Fibroblast of the aortic adventitia (primary cell): ENCODE measurements around the gene RHOT1. TPM values are rescaled to one million over a fixed set of nuclear protein-coding genes. Genes with fewer than 3 reads are reported as not detected.
"Not testable (repeated sequence)": the region's sequence is repeated elsewhere in the genome, so short reads cannot be mapped to it uniquely, and the experiment has no call there.

Experiments
- DNase-seq: peaks from one replicate; pipeline ENCODE4 v3.0.0-alpha.2; 2010; ENCODE audit warnings: low read depth
- H3K4me3 ChIP-seq: 2 replicates; pipeline ENCODE4 v1.5.1; 2011; ENCODE audit warnings: low read depth, mild to moderate bottlenecking, control low read depth, low read length, moderate library complexity
- total RNA-seq: library from RNA; depleted of rRNA; stranded (reverse); fragments of >200 nt; gene quantifications from 2 replicates; pipeline ENCODE4 v1.2.3, GENCODE V29; 2012; ENCODE audit warnings: low replicate concordance
- TF ChIP-seq, protein P1 (sequence below): IDR thresholded peaks from 2 replicates; pipeline ENCODE4 v1.5.1; 2011; ENCODE audit warnings: mild to moderate bottlenecking, low read length, control low read depth, inconsistent platforms; ENCODE audit not compliant: insufficient read depth

The RHOT1 gene
- total RNA-seq, 1 donor, result 50.5 TPM

DNA sequence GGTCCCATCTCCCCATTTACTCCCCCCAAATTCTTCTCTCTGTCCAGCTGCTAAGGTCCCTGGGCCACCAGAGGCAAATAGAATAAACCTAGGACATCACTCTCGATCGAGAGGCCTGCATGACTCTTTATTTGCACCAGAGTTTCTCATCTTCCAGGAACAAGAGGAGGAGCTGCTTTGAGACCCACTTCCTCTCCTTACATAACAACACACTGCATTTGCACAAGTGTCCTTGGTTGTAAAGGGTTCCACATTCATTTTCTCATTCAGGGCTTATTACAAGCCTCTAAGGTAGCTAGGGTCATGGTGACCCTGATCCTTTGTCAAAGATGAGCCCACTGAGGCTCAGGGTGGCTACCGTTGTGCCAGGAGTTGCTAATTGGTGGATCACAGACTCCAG, 38.1 kb upstream of the RHOT1 start:
- TF ChIP-seq, protein P1, sequence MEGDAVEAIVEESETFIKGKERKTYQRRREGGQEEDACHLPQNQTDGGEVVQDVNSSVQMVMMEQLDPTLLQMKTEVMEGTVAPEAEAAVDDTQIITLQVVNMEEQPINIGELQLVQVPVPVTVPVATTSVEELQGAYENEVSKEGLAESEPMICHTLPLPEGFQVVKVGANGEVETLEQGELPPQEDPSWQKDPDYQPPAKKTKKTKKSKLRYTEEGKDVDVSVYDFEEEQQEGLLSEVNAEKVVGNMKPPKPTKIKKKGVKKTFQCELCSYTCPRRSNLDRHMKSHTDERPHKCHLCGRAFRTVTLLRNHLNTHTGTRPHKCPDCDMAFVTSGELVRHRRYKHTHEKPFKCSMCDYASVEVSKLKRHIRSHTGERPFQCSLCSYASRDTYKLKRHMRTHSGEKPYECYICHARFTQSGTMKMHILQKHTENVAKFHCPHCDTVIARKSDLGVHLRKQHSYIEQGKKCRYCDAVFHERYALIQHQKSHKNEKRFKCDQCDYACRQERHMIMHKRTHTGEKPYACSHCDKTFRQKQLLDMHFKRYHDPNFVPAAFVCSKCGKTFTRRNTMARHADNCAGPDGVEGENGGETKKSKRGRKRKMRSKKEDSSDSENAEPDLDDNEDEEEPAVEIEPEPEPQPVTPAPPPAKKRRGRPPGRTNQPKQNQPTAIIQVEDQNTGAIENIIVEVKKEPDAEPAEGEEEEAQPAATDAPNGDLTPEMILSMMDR, result no peak

DNA sequence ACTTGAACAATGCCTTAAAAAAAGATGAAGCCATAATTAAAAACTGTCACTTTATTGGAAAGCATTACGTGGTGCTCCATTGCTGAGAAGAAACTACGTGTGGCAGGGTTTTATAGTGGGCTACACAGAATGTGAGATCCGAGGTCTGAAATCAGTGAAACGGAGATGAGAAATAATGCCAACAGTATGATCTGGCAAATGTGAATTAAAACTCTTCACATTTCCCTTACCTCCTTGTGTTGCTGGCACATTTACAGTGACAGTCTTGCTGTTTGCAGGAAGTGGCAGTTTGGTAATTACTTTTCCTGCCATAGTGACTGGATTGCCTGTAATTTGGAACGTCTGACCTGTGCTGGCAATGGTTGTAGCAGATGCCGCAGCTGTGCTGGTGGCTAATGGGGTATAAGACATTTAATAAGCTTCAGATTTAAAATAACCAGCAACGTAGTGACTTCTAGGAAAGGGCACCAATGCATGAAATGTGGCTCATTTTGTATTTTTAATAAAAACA, 35.8 kb upstream of the RHOT1 start:
- not testable (repeated sequence) for H3K4me3 ChIP-seq, DNase-seq

More for the DNA sequence above, 38.1 kb upstream of the RHOT1 start:
- H3K4me3 ChIP-seq, result no peak overlapping the region
- DNase-seq, result no peak

DNA sequence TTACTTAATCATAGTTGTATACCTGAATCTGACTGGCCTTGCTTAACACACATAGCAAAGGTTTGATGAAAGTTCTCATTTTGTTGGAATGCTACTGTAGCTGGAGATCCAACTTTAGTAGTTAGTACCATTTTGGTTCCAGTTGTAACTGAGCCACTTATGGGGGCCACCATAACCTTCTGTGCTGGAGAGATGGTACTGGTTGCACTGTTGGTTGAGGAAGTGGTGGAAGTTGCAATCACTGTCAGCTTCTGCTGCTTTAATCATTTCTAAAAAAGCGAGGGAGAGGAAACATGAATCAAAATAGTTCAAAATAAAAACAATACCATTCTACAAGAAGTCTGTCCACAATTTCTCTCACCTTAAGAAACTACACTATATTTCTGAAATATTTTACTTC, 35.1 kb upstream of the RHOT1 start:
- DNase-seq, H3K4me3 ChIP-seq: not testable (repeated sequence)

DNA sequence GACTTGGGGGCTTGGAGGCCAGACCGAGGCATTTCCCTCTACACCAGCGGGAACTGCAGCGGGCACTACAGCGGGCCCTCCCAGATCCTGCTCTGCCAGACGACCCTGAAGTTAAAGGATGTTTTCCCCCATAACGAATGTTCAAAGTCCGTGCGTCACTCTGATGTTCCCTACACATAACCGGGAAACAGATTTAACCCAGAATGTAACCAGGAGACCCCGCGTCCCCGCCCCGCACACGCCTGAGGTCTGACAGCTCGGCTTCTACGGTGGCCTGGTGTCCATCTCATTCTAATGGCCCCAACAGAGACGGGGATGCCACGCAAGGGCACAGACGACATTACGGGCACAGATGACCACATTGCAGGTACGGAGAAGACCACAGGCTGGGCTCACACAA, 31.7 kb upstream of the RHOT1 start:
- H3K4me3 ChIP-seq, result no peak overlapping the region
- DNase-seq, result no peak
- TF ChIP-seq, protein P1, result no peak

DNA sequence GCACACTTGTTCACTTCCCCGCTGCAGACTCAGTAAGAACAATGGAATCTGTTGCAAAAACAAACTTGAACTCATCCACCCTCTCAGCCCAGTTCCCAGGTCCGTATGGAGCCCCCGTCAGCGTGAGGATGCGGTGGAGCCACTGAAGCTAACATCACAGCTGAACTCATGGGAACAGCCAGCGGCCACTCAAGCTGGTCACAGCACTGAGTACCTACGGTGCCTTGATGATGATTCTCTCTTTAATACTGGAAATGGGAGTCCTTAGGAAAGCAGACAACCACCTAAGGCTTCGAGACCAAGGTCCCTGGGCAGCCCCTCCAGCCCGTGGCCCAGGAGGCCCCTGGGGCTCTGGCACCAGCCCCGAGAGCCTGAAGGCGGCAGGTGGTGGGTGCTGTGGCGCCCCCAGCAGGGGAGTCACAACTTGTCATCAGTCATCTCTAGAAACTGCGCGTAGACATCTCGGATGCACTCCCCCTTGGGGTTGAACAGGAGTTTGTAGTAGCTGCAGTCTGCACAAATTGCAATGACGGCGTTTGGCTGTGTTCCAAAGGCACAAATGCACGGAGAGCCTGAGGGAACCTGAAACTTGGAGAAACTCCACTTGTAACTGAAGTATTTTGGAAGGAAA, 31.0 kb upstream of the RHOT1 start:
- no peak overlapping the region for H3K4me3 ChIP-seq
- TF ChIP-seq, protein P1, result peak; percentile 37
- peak; percentile 65 for DNase-seq

DNA sequence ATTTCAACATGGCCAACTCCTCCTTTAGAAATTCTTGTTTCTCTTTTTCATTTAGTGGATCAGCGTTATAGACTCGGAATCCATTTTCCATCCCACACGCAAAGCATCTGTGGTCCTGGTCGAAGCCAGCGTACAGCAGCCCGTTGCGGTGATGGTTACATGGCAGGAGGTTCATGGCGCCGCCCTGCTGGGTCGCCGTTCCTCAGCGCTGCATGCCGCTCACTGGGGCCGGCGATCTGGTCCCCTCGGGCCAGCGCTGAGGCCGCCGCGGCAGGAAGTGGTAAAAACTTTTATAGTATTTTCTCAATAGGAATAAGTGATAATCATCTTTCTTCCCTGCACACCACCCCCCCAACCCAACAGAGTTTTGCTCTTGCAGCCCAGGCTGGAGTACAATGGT, 29.9 kb upstream of the RHOT1 start:
- no peak overlapping the region for H3K4me3 ChIP-seq
- TF ChIP-seq, protein P1, result no peak
- no peak for DNase-seq

DNA sequence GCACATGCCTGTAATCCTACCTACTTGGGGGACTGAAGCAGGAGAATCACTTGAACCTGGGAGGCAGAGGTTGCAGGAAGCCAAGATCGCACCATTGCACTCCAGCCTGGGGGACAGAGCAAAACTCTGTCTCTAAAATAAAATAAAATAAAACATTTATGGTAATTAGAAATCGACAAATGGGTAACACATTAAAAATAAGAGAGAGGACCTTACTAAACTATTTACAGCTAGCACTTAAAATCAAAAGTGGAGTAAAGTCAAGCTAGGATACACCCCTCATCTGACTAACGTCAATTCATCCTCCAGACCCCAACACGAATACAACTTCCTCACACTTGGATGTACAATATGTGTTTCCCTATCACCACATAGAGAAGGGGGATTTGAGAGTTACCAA, 27.8 kb upstream of the RHOT1 start:
- H3K4me3 ChIP-seq, result no peak overlapping the region
- no peak for DNase-seq
- TF ChIP-seq, protein P1, result no peak

DNA sequence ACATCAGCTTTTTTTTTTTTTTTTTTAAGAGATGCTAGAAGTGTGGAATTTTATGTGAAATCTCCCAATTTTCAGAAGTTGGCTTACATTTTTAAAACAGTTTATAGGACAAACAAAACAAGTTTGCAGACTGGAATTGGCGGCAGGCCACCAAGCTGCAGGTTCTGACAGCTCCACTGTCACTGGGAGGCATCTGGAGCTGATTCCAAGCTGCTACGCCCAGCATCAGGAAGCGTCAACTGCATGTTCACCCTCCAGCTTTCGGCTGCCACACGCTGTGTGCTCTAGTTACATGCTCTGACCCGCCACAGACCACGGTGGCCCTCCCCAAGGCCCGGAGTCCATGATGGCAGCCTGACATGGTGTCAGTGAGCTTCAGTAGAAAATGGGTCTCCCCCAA, 26.8 kb upstream of the RHOT1 start:
- not testable (repeated sequence) for DNase-seq, H3K4me3 ChIP-seq
